SK-N-SH (cell line): ENCODE results near the gene CA6. TPM values are rescaled to one million over a fixed set of nuclear protein-coding genes. Genes with fewer than 3 reads are reported as not detected.

ENCODE experiments used
- CTCF ChIA-PET: fragments of 300-600, 350-600 bp; formaldehyde crosslinking; extraction: SDS; loops from one replicate; lab custom pipeline; 2021; lab: Yijun Ruan, JAX
- POLR2A ChIA-PET: fragments of 350-600 bp; sonication (Branson Sonifier 250); formaldehyde crosslinking; extraction: SDS; loops from one replicate; lab custom pipeline; 2020; ENCODE audit warnings: antibody characterized with exemption, inconsistent platforms; lab: Yijun Ruan, JAX
- DNase-seq: peaks from one replicate; pipeline ENCODE4 v3.0.0; 2012
- H2AFZ ChIP-seq: fragments of 200-600 bp; sonication (generic); 2 replicates; pipeline ENCODE4 v1.8.1; 2016; ENCODE audit warnings: antibody characterized with exemption, mild to moderate bottlenecking, low read depth
- H3F3A ChIP-seq: fragments of 200-600 bp; sonication (generic); replicated peaks from 2 replicates; pipeline ENCODE3; 2016; ENCODE audit warnings: antibody characterized with exemption, mild to moderate bottlenecking; ENCODE audit not compliant: insufficient read depth
- H3K27ac ChIP-seq, 2 experiments: fragments of 200-500 bp in 1 of 2; fragments of 200-600 bp in 1 of 2; sonication (Bioruptor generic) in 1 of 2; sonication (generic), shearing (Covaris generic) in 1 of 2; 2 replicates each; pipeline versions ENCODE4 v1.5.1 to v1.6.1; 2014 to 2016; ENCODE audit warnings: low read depth in 2 of 2, inconsistent platforms in 1 of 2, low read length in 1 of 2, mild to moderate bottlenecking in 1 of 2, mixed read lengths in 1 of 2
- H3K27me3 ChIP-seq: fragments of 200-600 bp; sonication (generic), shearing (Covaris generic); 2 replicates; pipeline ENCODE4 v1.6.1; 2016; ENCODE audit warnings: mixed run types; ENCODE audit not compliant: insufficient read depth
- H3K36me3 ChIP-seq, 2 experiments: fragments of 200-500 bp in 1 of 2; fragments of 200-600 bp in 1 of 2; sonication (Bioruptor generic) in 1 of 2; sonication (generic) in 1 of 2; replicated peaks in 1 of 2; 2 replicates each; pipeline versions ENCODE3 to v1.5.1; 2014 to 2016; ENCODE audit warnings: low read length in 1 of 2, mild to moderate bottlenecking in 1 of 2; ENCODE audit not compliant: insufficient read depth in 2 of 2, control insufficient read depth in 1 of 2
- H3K4me1 ChIP-seq, 2 experiments: fragments of 200-500 bp in 1 of 2; fragments of 200-600 bp in 1 of 2; sonication (Bioruptor generic) in 1 of 2; sonication (generic), shearing (Covaris generic) in 1 of 2; 2 replicates each; pipeline versions ENCODE4 v1.5.1 to v1.6.1; 2014 to 2016; ENCODE audit warnings: low read depth in 1 of 2, low read length in 1 of 2, mixed run types in 1 of 2; ENCODE audit not compliant: insufficient read depth in 2 of 2, control insufficient read depth in 1 of 2
- H3K4me2 ChIP-seq: fragments of 200-600 bp; sonication (generic), shearing (Covaris generic); 2 replicates; pipeline ENCODE4 v1.6.1; 2017; ENCODE audit warnings: mixed run types
- H3K4me3 ChIP-seq, 2 experiments: fragments of 200-500 bp in 1 of 2; fragments of 200-600 bp in 1 of 2; sonication (Bioruptor generic) in 1 of 2; sonication (generic), shearing (Covaris generic) in 1 of 2; 2 replicates each; pipeline versions ENCODE4 v1.5.1 to v1.8.1; 2014 to 2016; ENCODE audit warnings: low read depth in 2 of 2, inconsistent platforms in 1 of 2, low read length in 1 of 2, mild to moderate bottlenecking in 1 of 2, mixed read lengths in 1 of 2, moderate library complexity in 1 of 2
- H3K79me2 ChIP-seq: fragments of 200-600 bp; sonication (generic); 2 replicates; pipeline ENCODE4 v1.8.1; 2017; ENCODE audit warnings: mild to moderate bottlenecking; ENCODE audit not compliant: insufficient read depth
- H3K9ac ChIP-seq: fragments of 200-600 bp; sonication (generic); 2 replicates; pipeline ENCODE4 v1.6.1; 2017; ENCODE audit warnings: mixed run types
- H3K9me2 ChIP-seq: fragments of 200-600 bp; sonication (generic); 2 replicates; pipeline ENCODE4 v1.6.1; 2017; ENCODE audit warnings: mixed run types
- H3K9me3 ChIP-seq: fragments of 200-600 bp; sonication (generic); 2 replicates; pipeline ENCODE4 v1.6.1; 2017; ENCODE audit warnings: mixed run types, mild to moderate bottlenecking, moderate library complexity
- H4K20me1 ChIP-seq: fragments of 200-600 bp; sonication (generic); 2 replicates; pipeline ENCODE4 v1.6.1; 2017; ENCODE audit warnings: mild to moderate bottlenecking, mixed run types; ENCODE audit not compliant: insufficient read depth
- CHD2 ChIP-seq: fragments of 150-350 bp; IDR thresholded peaks from 2 replicates; pipeline ENCODE4 v1.6.1; 2018; ENCODE audit warnings: low read length; ENCODE audit not compliant: partially characterized antibody
- ELF1 ChIP-seq: IDR thresholded peaks from 2 replicates; pipeline ENCODE4 v1.4.0; 2012
- EZH2phosphoT487 ChIP-seq: fragments of 200-600 bp; sonication (generic); IDR thresholded peaks from 2 replicates; pipeline ENCODE4 v1.6.1; 2017; ENCODE audit warnings: low read depth, mixed run types, mild to moderate bottlenecking, antibody characterized with exemption, moderate library complexity, borderline replicate concordance
- FOXM1 ChIP-seq: IDR thresholded peaks from 2 replicates; pipeline ENCODE4 v1.4.0; 2012; ENCODE audit warnings: low read depth, mild to moderate bottlenecking
- RAD21 ChIP-seq: IDR thresholded peaks from 2 replicates; pipeline ENCODE4 v1.6.1; 2012; ENCODE audit warnings: mild to moderate bottlenecking, low read length
- RXRA ChIP-seq: IDR thresholded peaks from 2 replicates; pipeline ENCODE4 v1.4.0; 2012; ENCODE audit warnings: low read depth, mild to moderate bottlenecking, borderline replicate concordance
- SMC3 ChIP-seq: IDR thresholded peaks from 2 replicates; pipeline ENCODE4 v1.6.1; 2012; ENCODE audit warnings: low read depth, low read length, improper control_type of control experiment
- TAF1 ChIP-seq: IDR thresholded peaks from 2 replicates; pipeline ENCODE4 v1.6.1; 2012; ENCODE audit warnings: low read depth, mild to moderate bottlenecking, low read length, moderate library complexity, borderline replicate concordance
- TEAD4 ChIP-seq: IDR thresholded peaks from 2 replicates; pipeline ENCODE4 v1.4.0; 2012; ENCODE audit warnings: mild to moderate bottlenecking, borderline replicate concordance; ENCODE audit not compliant: insufficient read depth
- WGBS: methylation state at CpG from one replicate; pipeline ENCODE4 v1.1.6; 2017; ENCODE audit warnings: low lambda C conversion rate; 5-methylcytosine and 5-hydroxymethylcytosine counted together
- polyA plus RNA-seq, 3 experiments: library from polyadenylated mRNA; depleted of rRNA; stranded (reverse); fragments of >200 nt; gene quantifications; 2 replicates each; pipeline ENCODE4 v1.2.3, GENCODE V29; 2012
- TF ChIP-seq, protein P1 (sequence below): IDR thresholded peaks from 2 replicates; pipeline ENCODE4 v1.4.0; 2012; ENCODE audit warnings: low read depth, borderline replicate concordance
- TF ChIP-seq, protein P2 (sequence below): fragments of 200-600 bp; sonication (generic); IDR thresholded peaks from 2 replicates; pipeline ENCODE4 v1.6.1; 2017; ENCODE audit warnings: antibody characterized with exemption, mild to moderate bottlenecking, moderate library complexity

CA6 gene
- polyA plus RNA-seq, 1 of the 3 experiments (the other 2 are of a cell fraction): not detected

DNA sequence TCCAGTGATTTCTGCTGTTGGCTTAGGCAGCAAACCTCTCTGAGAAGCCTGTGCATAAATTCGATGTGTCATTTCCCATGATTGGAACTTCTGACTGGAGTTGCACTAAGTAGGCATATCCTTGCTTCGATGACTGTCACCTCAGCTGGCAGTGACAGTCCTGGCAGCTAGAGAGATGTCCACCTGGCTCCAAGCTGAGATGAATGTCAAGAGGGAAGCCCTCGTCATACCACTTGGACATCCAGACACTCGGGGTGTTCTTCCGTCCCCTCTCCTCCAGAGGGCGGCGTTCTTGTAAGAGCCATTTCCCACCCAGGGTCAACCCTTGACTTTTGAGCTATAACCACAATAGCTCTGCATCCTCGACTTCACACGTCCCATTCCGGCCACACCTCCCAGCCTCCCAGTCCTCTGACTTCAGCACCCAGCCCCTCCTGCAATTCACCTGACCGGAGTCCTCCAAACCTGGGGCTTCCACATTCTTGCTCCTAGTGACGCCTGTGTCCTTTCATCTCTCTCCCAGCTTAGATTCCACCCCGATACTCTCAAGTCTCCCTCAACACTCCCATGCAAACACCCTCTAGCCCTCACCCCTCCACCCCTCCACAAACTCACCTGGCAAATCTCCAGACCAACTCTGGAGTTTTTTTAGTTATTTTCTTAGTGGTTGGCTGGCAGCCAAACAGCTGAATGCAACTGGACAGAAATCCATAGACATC, 17.3 kb downstream of the CA6 start:
- no peak for TF ChIP-seq EZH2phosphoT487
- no peak for TF ChIP-seq TAF1
- TF ChIP-seq, protein P1, sequence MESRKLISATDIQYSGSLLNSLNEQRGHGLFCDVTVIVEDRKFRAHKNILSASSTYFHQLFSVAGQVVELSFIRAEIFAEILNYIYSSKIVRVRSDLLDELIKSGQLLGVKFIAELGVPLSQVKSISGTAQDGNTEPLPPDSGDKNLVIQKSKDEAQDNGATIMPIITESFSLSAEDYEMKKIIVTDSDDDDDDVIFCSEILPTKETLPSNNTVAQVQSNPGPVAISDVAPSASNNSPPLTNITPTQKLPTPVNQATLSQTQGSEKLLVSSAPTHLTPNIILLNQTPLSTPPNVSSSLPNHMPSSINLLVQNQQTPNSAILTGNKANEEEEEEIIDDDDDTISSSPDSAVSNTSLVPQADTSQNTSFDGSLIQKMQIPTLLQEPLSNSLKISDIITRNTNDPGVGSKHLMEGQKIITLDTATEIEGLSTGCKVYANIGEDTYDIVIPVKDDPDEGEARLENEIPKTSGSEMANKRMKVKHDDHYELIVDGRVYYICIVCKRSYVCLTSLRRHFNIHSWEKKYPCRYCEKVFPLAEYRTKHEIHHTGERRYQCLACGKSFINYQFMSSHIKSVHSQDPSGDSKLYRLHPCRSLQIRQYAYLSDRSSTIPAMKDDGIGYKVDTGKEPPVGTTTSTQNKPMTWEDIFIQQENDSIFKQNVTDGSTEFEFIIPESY: no peak
- TF ChIP-seq, protein P2, sequence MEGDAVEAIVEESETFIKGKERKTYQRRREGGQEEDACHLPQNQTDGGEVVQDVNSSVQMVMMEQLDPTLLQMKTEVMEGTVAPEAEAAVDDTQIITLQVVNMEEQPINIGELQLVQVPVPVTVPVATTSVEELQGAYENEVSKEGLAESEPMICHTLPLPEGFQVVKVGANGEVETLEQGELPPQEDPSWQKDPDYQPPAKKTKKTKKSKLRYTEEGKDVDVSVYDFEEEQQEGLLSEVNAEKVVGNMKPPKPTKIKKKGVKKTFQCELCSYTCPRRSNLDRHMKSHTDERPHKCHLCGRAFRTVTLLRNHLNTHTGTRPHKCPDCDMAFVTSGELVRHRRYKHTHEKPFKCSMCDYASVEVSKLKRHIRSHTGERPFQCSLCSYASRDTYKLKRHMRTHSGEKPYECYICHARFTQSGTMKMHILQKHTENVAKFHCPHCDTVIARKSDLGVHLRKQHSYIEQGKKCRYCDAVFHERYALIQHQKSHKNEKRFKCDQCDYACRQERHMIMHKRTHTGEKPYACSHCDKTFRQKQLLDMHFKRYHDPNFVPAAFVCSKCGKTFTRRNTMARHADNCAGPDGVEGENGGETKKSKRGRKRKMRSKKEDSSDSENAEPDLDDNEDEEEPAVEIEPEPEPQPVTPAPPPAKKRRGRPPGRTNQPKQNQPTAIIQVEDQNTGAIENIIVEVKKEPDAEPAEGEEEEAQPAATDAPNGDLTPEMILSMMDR: peak; percentile 48
- no peak for TF ChIP-seq TEAD4
- TF ChIP-seq SMC3: 0 out of 2 replicates have a peak, but pooled peaks have one; percentile 6
- no peak for TF ChIP-seq FOXM1
- no peaks in the 10 kb centered on the region for H4K20me1 ChIP-seq
- no peaks in the 10 kb centered on the region for H3K36me3 ChIP-seq
- POLR2A ChIA-PET: no interaction called here
- H3K4me3 ChIP-seq: no peak overlapping the region
- H3K9me3 ChIP-seq: no peaks in the 10 kb centered on the region
- DNase-seq: peak; percentile 44
- CTCF ChIA-PET: interaction anchor here (0.8 to 2.1 kb wide), 12 partner anchors 9 to 139 kb away, joined by 3 to 9 read pairs (median 4); no protein-coding TSS in a partner anchor
- H3K4me1 ChIP-seq: no peaks in the 10 kb centered on the region
- no peaks in the 10 kb centered on the region for H3K9me2 ChIP-seq
- H3K27me3 ChIP-seq: no peaks in the 10 kb centered on the region
- 61% methylated on average over 12 of the region's 13 CpGs for WGBS
- H3K9ac ChIP-seq: no peak overlapping the region
- no peak overlapping the region for H3K4me2 ChIP-seq
- H3F3A ChIP-seq: no peaks in the 10 kb centered on the region
- H3K79me2 ChIP-seq: no peaks in the 10 kb centered on the region
- H2AFZ ChIP-seq: no peak overlapping the region
- H3K27ac ChIP-seq: no peak overlapping the region

DNA sequence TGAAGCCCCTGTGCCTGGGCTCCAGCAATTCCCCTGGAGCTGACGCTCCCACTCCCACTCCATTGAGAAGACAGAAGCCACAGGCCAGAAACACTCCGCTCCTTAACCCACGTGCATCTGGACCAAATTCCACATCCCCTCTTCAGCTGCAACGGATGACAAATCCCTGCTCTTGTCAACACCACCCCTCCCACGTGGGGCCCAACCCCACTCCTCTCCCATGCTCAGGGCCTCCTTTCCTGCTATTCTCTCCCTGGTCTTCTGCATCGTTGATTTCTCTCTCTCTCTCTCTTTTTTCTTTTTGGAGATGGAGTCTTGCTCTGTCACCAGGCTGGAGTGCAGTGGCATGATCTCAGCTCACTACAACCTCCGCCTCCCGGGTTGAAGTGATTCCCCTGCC, 18.3 kb downstream of the CA6 start:
- Histone ChIP-seq H2AFZ (no peak overlapping the region), H3K27ac (no peak overlapping the region), H3K4me2 (no peak overlapping the region), H3K9me2 (no peaks in the 10 kb centered on the region), H3K9me3 (no peaks in the 10 kb centered on the region), H3K4me3 (no peak overlapping the region), H3K79me2 (no peaks in the 10 kb centered on the region), H3K9ac (no peak overlapping the region), H3F3A (no peaks in the 10 kb centered on the region), H4K20me1 (no peaks in the 10 kb centered on the region), H3K36me3 (no peaks in the 10 kb centered on the region), H3K4me1 (no peaks in the 10 kb centered on the region), H3K27me3 (no peaks in the 10 kb centered on the region)
- TF ChIP-seq RAD21: no peak
- no peak for TF ChIP-seq SMC3
- TF ChIP-seq RXRA: no peak
- no peak for TF ChIP-seq ELF1
- no peak for TF ChIP-seq CHD2
- no peak for TF ChIP-seq FOXM1
- ChIA-PET CTCF (interaction anchor here (0.8 to 2.1 kb wide), 12 partner anchors 10 to 138 kb away, joined by 3 to 9 read pairs (median 4); no protein-coding TSS in a partner anchor), POLR2A (no interaction called here)
- no peak for DNase-seq
- 69% methylated on average over 8 of the region's 8 CpGs for WGBS
